GM19238 (cell line): ENCODE results near the gene PTPRK.

Experiments used
- DNase-seq: peaks from one replicate; pipeline ENCODE4 v3.0.0; 2011; ENCODE audit warnings: low spot score; ENCODE audit not compliant: insufficient read length

Gene PTPRK

GRCh38 chr6:128079021-128079420 is 441.4 kb downstream of the PTPRK start:
- no peak for DNase-seq

- DNase-seq: no peak
These were observed 442.1 kb downstream of the PTPRK start for GRCh38 chr6:128078276-128078675.

GRCh38 chr6:128076843-128077242 is 443.6 kb downstream of the PTPRK start:
- no peak for DNase-seq

- no peak for DNase-seq
These were observed 445.8 kb downstream of the PTPRK start for GRCh38 chr6:128074567-128074966.

- DNase-seq: no peak
These were observed 447.0 kb downstream of the PTPRK start for GRCh38 chr6:128073389-128073788.

GRCh38 chr6:128071212-128071611 is 449.2 kb downstream of the PTPRK start:
- no peak for DNase-seq

GRCh38 chr6:128070406-128070805 is 450.0 kb downstream of the PTPRK start:
- DNase-seq: no peak

GRCh38 chr6:128069188-128069587 is 451.2 kb downstream of the PTPRK start:
- DNase-seq: no peak

GRCh38 chr6:128068119-128068479 is 452.3 kb downstream of the PTPRK start:
- no peak for DNase-seq

- DNase-seq: no peak
These were observed 452.8 kb downstream of the PTPRK start for GRCh38 chr6:128067446-128068118.

- DNase-seq: no peak
These were observed 455.3 kb downstream of the PTPRK start for GRCh38 chr6:128065072-128065471.

GRCh38 chr6:128064540-128064895 is 455.9 kb downstream of the PTPRK start:
- DNase-seq: no peak

- no peak for DNase-seq
These were observed 456.4 kb downstream of the PTPRK start for GRCh38 chr6:128063850-128064539.

GRCh38 chr6:128062882-128063603 is 457.4 kb downstream of the PTPRK start:
- DNase-seq: no peak

GRCh38 chr6:128057946-128058345 is 462.5 kb downstream of the PTPRK start:
- DNase-seq: no peak

- DNase-seq: no peak
These were observed 462.9 kb downstream of the PTPRK start for GRCh38 chr6:128057541-128057940.

- DNase-seq: no peak
These were observed 467.3 kb downstream of the PTPRK start for GRCh38 chr6:128053109-128053508.

GRCh38 chr6:128047989-128048388 is 472.4 kb downstream of the PTPRK start:
- DNase-seq: no peak

- DNase-seq: no peak
These were observed 474.4 kb downstream of the PTPRK start for GRCh38 chr6:128046033-128046432.

- no peak for DNase-seq
These were observed 480.9 kb downstream of the PTPRK start for GRCh38 chr6:128039543-128039942.

- no peak for DNase-seq
These were observed 483.4 kb downstream of the PTPRK start for GRCh38 chr6:128036808-128037570.

GRCh38 chr6:128033156-128033555 is 487.2 kb downstream of the PTPRK start:
- DNase-seq: no peak
